BLaER1 treated with 17β-estradiol and CSF1 and Interleukin-3, amounts not matched to agents 10 nM and 100 nM (cell line): ENCODE results near the gene FAM20B.
"Not testable (repeated sequence)": the region's sequence is repeated elsewhere in the genome, so short reads cannot be mapped to it uniquely, and the experiment has no call there.

Experiments used
- H3K27ac ChIP-seq, 11 experiments: shearing (Covaris generic); formaldehyde crosslinking; 2 replicates each; pipeline ENCODE4 v1.8.1; 2022
- H3K27me3 ChIP-seq, 11 experiments: shearing (Covaris generic); formaldehyde crosslinking; 2 replicates each; pipeline ENCODE4 v1.8.1; 2022
- H3K36me3 ChIP-seq, 11 experiments: shearing (Covaris generic); formaldehyde crosslinking; 2 replicates each; pipeline ENCODE4 v1.8.1; 2022
- H3K4me1 ChIP-seq, 10 experiments: shearing (Covaris generic); formaldehyde crosslinking; 2 replicates each; pipeline ENCODE4 v1.8.1; 2022
- H3K4me2 ChIP-seq, 11 experiments: shearing (Covaris generic); formaldehyde crosslinking; 2 replicates each; pipeline ENCODE4 v1.8.1; 2022
- H3K4me3 ChIP-seq, 10 experiments: shearing (Covaris generic); formaldehyde crosslinking; 2 replicates each; pipeline ENCODE4 v1.8.1; 2022
- H3K9ac ChIP-seq, 11 experiments: shearing (Covaris generic); formaldehyde crosslinking; 2 replicates each; pipeline ENCODE4 v1.8.1; 2022
- H3K9me3 ChIP-seq, 11 experiments: shearing (Covaris generic); formaldehyde crosslinking; replicated peaks in 1 of 11; 2 replicates each; pipeline ENCODE4 v1.8.1; 2022
- H4K20me1 ChIP-seq, 11 experiments: shearing (Covaris generic); formaldehyde crosslinking; 2 replicates each; pipeline ENCODE4 v1.8.1; 2022
- Cebpa-rat ChIP-seq, 11 experiments: shearing (Covaris generic); IDR thresholded peaks; 2 replicates each; pipeline ENCODE4 v1.8.1; 2022

The FAM20B gene

GRCh38 chr1:179030683-179031082 is 5.0 kb downstream of the FAM20B start:
- H4K20me1 ChIP-seq: peaks cover 13 to 90% (median 63%) of the 10 kb centered on the region in 11 experiments; a peak in 20 of 22 replicates
- H3K36me3 ChIP-seq: 0 out of 22 replicates have a peak, but pooled peaks cover 0 to 3% (median 0%) of the 10 kb centered on the region in 11 experiments
- no peak for TF ChIP-seq Cebpa-rat (IDR thresholded peaks at IDR 0.05)
- no peak overlapping the region for H3K4me3 ChIP-seq
- H3K4me2 ChIP-seq: no peak overlapping the region
- H3K9ac ChIP-seq: no peak overlapping the region
- H3K9me3 ChIP-seq: no peaks in the 10 kb centered on the region
- H3K27me3 ChIP-seq: no peaks in the 10 kb centered on the region
- no peak overlapping the region for H3K27ac ChIP-seq
- H3K4me1 ChIP-seq: peaks cover 27 to 56% (median 40%) of the 10 kb centered on the region in 10 experiments

DNA sequence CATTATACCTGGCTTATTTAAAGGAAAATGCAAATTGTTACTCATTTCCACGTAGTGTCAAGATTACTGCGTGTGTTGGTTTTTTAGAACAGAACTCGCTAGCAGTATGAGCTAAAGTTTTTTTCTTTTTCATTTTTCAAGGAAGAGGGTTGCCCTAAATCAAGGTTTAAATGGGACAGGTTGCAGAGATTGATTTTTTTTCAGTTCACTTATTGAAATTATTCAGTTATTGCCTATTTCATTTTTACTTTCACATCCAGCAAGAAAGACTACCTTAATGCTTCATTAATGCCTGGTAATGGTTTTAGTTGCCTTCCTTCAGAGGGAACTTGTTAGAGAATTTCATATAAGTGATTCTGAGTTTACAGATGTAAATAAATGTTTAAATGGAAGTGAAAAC is 5.6 kb downstream of the FAM20B start:
- Histone ChIP-seq H3K27me3 (no peaks in the 10 kb centered on the region), H3K4me3 (no peak overlapping the region), H3K9me3 (no peaks in the 10 kb centered on the region), H3K4me2 (no peak overlapping the region), H3K9ac (no peak overlapping the region), H3K4me1 (peaks cover 27 to 57% (median 40%) of the 10 kb centered on the region in 10 experiments), H3K27ac (no peak overlapping the region), H4K20me1 (peaks cover 17 to 96% (median 67%) of the 10 kb centered on the region in 11 experiments; a peak in 20 of 22 replicates), H3K36me3 (0 out of 22 replicates have a peak, but pooled peaks cover 0 to 3% (median 0%) of the 10 kb centered on the region in 11 experiments)
- TF ChIP-seq Cebpa-rat (IDR thresholded peaks at IDR 0.05): no peak

DNA sequence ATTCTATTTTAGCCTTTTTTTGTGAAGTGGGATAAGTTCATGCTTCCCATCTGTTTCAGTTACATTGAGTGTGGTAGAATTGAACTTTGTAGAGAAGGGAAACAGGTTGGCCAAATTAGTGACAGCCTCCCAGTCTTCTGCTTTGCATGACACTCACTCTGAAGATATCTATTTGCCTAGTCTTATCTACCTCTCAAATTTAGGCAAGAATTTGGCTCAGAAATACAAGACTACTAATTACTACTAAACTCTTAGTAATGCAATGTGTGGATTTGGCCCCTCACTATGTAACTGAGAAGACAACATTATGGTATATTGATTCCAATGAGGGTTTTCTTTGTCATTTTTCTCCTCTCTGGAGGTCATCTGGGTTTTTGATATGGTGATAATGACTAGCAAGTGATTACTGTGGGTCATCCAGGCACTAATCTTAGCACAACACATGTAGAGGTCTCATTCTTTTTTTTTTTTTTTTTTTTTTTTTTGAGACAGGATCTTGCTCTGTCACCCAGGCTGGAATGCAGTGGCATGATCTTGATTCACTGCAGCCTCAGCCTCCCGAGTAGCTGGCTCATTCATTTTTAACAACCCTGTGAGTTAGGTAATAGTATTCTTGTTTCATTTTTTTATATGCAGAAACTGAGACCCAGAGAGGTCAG is 6.3 kb downstream of the FAM20B start:
- H3K9ac ChIP-seq: no peak overlapping the region
- no peaks in the 10 kb centered on the region for H3K9me3 ChIP-seq
- peaks cover 24 to 61% (median 40%) of the 10 kb centered on the region in 10 experiments for H3K4me1 ChIP-seq
- H3K4me2 ChIP-seq: no peak overlapping the region
- no peaks in the 10 kb centered on the region for H3K27me3 ChIP-seq
- no peak overlapping the region for H3K27ac ChIP-seq
- H4K20me1 ChIP-seq: peaks cover 24 to 100% (median 74%) of the 10 kb centered on the region in 11 experiments; a peak in 20 of 22 replicates
- H3K4me3 ChIP-seq: no peak overlapping the region
- H3K36me3 ChIP-seq: 0 out of 22 replicates have a peak, but pooled peaks cover 0 to 3% (median 0%) of the 10 kb centered on the region in 11 experiments
- no peak for TF ChIP-seq Cebpa-rat (IDR thresholded peaks at IDR 0.05)

DNA sequence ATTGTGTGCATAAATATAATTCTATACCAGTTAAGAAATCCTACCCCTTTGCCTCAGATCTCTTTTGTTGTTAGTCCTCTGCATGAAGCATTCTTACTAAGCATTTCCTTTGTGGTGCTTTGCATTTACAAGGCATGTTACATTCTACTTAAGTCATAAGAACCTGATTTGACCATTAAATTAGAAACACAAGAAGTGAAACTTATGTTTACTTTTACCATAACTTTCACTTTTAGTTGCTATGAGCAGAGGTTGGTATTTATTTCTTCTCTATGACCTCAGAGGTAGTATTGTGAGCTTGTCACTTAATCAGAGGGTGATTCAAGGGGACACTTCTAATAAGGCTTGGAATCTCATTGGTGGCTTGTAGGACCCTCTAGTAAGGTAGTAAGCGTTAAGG is 9.0 kb downstream of the FAM20B start:
- Histone ChIP-seq H3K4me1 (peaks cover 14 to 55% (median 34%) of the 10 kb centered on the region in 10 experiments), H3K9me3 (peaks cover 0 to 9% (median 6%) of the 10 kb centered on the region in 11 experiments; a peak in 12 of 22 replicates), H4K20me1 (peaks cover 26 to 96% (median 73%) of the 10 kb centered on the region in 11 experiments; a peak in 20 of 22 replicates), H3K27me3 (no peaks in the 10 kb centered on the region), H3K9ac (no peak overlapping the region; a peak in 1 of 22 replicates), H3K4me2 (peak overlapping the region; percentile 9 to 76 (median 59); a peak in 18 of 22 replicates), H3K4me3 (no peak overlapping the region), H3K36me3 (0 out of 22 replicates have a peak, but pooled peaks cover 0 to 3% (median 0%) of the 10 kb centered on the region in 11 experiments), H3K27ac (peak overlapping the region in 4 of 11 experiments; percentile 6 to 40 (median 24); a peak in 4 of 22 replicates)
- no peak for TF ChIP-seq Cebpa-rat (IDR thresholded peaks at IDR 0.05)

GRCh38 chr1:179036844-179037465 is 11.3 kb downstream of the FAM20B start:
- no peaks in the 10 kb centered on the region for H3K27me3 ChIP-seq
- no peak overlapping the region for H3K9ac ChIP-seq
- TF ChIP-seq Cebpa-rat (IDR thresholded peaks at IDR 0.05): no peak
- peaks cover 13 to 75% (median 51%) of the 10 kb centered on the region in 11 experiments; a peak in 20 of 22 replicates for H4K20me1 ChIP-seq
- H3K27ac ChIP-seq: no peak overlapping the region
- peak overlapping the region in 6 of 11 experiments; percentile 4 to 49 (median 23); a peak in 10 of 22 replicates for H3K4me2 ChIP-seq
- peaks cover under 1 to 18% (median 8%) of the 10 kb centered on the region in 11 experiments; a peak in 18 of 22 replicates for H3K36me3 ChIP-seq
- peaks cover 5 to 31% (median 27%) of the 10 kb centered on the region in 11 experiments for H3K9me3 ChIP-seq
- peaks cover 14 to 53% (median 34%) of the 10 kb centered on the region in 10 experiments for H3K4me1 ChIP-seq
- no peak overlapping the region for H3K4me3 ChIP-seq

GRCh38 chr1:179038528-179039281 is 13.0 kb downstream of the FAM20B start:
- no peak for TF ChIP-seq Cebpa-rat (IDR thresholded peaks at IDR 0.05)
- Histone ChIP-seq H3K27me3 (no peaks in the 10 kb centered on the region), H3K36me3 (peaks cover 18 to 35% (median 25%) of the 10 kb centered on the region in 11 experiments), H3K9me3 (peaks cover 14 to 48% (median 43%) of the 10 kb centered on the region in 11 experiments), H3K27ac (no peak overlapping the region), H3K4me1 (peaks cover 14 to 51% (median 34%) of the 10 kb centered on the region in 10 experiments), H4K20me1 (peaks cover 20 to 75% (median 44%) of the 10 kb centered on the region in 11 experiments; a peak in 19 of 22 replicates), H3K9ac (no peak overlapping the region), H3K4me2 (peak overlapping the region in 1 of 11 experiments; percentile 24; a peak in 2 of 22 replicates), H3K4me3 (no peak overlapping the region)

DNA sequence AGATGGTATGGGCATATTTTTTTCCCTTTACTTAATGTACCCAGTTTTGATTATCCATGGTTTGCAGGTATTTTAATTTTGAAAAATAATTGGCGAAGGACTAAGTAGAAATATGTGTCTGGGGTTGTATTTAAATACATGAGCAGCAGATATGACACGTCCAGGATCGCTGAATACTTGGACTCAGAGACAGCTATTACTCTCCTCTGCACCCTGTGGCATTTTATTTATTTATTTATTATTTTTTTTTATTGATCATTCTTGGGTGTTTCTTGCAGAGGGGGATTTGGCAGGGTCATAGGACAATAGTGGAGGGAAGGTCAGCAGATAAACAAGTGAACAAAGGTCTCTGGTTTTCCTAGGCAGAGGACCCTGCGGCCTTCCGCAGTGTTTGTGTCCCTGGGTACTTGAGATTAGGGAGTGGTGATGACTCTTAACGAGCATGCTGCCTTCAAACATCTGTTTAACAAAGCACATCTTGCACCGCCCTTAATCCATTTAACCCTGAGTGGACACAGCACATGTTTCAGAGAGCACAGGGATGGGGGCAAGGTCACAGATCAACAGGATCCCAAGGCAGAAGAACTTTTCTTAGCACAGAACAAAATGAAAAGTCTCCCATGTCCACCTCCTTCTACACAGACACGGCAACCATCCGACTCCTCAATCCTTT is 13.9 kb downstream of the FAM20B start:
- H3K4me2 ChIP-seq, H3K9ac ChIP-seq, H3K27me3 ChIP-seq, H3K4me3 ChIP-seq, H3K27ac ChIP-seq: not testable (repeated sequence)
- Histone ChIP-seq H3K9me3 (peaks cover 14 to 57% (median 45%) of the 10 kb centered on the region in 11 experiments), H4K20me1 (peaks cover 20 to 75% (median 35%) of the 10 kb centered on the region in 11 experiments; a peak in 19 of 22 replicates), H3K36me3 (peaks cover 27 to 45% (median 35%) of the 10 kb centered on the region in 11 experiments), H3K4me1 (peaks cover 6 to 41% (median 25%) of the 10 kb centered on the region in 10 experiments; a peak in 19 of 20 replicates)

GRCh38 chr1:179040175-179040551 is 14.5 kb downstream of the FAM20B start:
- not testable (repeated sequence) for H3K9ac ChIP-seq, H3K27ac ChIP-seq
- peaks cover 14 to 60% (median 45%) of the 10 kb centered on the region in 11 experiments for H3K9me3 ChIP-seq

More at GRCh38 chr1:179040175-179040551, 14.5 kb downstream of the FAM20B start:
- not testable (repeated sequence) for H3K4me3 ChIP-seq, H3K27me3 ChIP-seq, H3K4me2 ChIP-seq
- Histone ChIP-seq H3K4me1 (peaks cover under 1 to 36% (median 20%) of the 10 kb centered on the region in 10 experiments; a peak in 18 of 20 replicates), H3K36me3 (peaks cover 28 to 46% (median 35%) of the 10 kb centered on the region in 11 experiments), H4K20me1 (peaks cover 16 to 71% (median 30%) of the 10 kb centered on the region in 11 experiments; a peak in 19 of 22 replicates)
